GM12872 (cell line): Measurements from ENCODE around the gene KIAA1614.

ENCODE experiments used
- TF ChIP-seq, protein P1 (sequence below): IDR thresholded peaks from 3 replicates; pipeline ENCODE4 v1.5.1; 2011; ENCODE audit warnings: low read depth, mild to moderate bottlenecking, low read length, moderate library complexity; ENCODE audit not compliant: insufficient read depth

The KIAA1614 gene

DNA sequence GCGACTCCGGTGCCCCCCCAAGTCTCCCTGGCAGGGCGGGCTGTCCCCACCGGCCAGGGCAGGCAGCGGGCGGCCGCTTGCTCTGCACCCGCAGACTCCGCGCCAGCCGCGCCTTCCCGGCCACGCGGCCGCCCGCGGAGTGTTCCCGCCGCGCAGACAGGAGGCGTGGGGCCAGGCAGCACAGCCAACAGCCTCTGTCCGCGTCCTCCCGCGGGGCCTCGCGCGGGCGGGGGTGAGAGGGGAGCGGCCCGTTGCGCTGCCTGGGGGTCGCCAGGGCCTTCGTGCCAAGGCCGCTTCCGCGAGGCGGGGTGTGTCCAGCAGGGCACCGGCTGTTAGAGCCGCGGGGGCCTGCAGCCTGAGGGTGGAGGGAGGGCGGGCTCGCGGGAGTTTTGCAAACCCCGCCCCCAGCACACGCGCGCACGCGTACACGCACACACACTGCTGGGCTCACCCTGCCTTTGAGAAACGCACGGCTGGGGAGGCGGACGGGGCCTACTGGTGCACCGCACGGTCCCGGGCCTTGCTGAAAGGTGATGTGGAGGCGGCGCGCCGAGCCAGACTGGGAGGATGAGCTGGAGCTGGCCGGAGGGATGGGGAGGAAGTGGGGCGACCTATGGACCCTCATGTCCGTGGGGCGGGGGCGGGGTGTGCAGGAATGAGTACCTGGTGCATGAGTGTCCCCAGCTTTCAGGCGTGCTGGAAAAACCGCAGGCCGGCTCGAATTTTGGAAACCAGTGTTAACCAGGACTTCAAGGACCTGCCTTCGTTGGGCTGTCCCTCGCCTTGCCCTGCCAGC, 41.5 kb downstream of the KIAA1614 start:
- TF ChIP-seq, protein P1, sequence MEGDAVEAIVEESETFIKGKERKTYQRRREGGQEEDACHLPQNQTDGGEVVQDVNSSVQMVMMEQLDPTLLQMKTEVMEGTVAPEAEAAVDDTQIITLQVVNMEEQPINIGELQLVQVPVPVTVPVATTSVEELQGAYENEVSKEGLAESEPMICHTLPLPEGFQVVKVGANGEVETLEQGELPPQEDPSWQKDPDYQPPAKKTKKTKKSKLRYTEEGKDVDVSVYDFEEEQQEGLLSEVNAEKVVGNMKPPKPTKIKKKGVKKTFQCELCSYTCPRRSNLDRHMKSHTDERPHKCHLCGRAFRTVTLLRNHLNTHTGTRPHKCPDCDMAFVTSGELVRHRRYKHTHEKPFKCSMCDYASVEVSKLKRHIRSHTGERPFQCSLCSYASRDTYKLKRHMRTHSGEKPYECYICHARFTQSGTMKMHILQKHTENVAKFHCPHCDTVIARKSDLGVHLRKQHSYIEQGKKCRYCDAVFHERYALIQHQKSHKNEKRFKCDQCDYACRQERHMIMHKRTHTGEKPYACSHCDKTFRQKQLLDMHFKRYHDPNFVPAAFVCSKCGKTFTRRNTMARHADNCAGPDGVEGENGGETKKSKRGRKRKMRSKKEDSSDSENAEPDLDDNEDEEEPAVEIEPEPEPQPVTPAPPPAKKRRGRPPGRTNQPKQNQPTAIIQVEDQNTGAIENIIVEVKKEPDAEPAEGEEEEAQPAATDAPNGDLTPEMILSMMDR: no peak

DNA sequence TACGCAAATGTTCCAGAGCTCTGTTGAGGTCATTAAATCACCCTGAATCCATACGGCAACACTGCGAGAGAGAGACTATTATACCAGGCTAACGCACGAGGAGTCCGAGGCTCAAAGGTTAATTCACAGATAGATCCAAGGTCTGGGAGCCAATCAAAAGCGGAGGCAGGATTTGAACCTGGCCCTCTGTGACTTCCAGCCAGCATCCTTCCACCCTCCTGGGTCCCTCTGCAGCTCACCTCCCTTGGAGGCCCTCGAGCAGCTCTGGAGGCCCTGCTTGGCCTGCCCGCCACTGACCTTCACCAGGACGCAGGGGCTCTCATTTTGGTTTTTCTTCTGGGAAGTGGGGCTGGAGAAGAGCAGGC, 42.1 kb downstream of the KIAA1614 start:
- TF ChIP-seq, protein P1: no peak

DNA sequence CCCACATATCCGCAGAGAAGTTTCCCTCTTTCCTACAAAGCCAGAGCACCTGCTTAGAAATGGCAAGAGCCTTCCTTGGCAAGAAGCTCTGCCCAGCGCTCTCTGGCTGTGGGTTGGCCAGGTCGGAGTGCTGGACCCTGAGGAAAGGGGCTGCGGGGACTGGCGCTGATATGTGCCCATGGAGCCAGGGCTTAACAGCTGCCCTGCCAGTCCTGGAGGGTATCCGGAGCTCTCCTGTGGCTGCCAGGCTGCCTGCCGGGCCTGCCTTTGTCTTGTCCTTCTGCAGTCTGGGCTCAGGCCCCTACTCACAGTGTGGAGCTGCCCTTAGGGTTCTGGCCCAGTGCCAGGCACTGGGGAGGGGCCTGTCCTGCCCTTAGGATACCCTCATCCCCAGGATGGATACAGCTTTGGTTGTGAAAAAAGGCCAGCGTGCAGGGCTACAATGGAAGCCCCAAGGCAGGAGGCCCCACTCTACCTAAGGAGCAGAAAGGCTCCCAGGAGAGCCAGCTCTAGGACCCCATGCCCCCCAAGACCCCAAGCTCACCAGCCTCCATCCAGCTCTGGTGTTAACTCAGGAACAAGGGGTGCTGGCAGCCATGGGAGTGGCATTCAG, 43.4 kb downstream of the KIAA1614 start:
- TF ChIP-seq, protein P1: no peak

DNA sequence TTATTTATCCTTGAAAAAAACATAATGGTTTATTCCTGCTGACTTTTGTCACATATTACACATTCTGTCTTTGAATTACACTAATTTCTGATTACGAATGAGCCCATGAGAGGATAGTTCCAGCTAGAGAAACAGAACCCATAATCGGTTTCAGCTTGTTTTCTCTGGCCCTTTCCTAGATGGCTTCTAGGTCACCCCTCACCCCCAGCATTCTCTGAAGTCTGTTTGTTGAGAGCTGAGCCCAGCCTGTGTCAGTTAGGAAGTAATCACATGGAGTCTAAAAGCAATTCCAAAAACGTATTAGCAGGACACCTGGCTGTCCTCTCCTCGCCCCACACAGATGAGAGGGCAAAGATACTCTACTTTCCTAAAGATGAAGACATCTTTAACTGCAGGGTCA, 48.9 kb downstream of the KIAA1614 start:
- TF ChIP-seq, protein P1: no peak

DNA sequence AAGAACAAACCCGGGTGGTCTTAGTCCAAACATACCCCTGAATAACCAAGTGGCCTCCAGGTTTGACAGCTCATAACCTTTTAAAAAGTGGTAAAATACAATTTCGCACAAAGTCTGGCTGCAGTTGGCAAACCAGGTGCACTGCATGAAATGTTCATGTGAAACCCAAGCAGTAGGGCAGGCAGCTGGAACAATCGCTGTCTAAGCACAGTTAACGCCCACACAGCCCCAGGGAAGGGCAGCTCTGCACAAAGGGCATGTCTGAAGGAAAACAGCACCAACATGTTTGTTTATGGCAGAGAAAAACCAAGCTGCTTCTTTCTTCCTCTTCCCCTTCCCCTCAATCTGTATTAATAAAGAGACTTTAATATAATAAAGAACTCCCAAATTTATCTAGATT, 49.5 kb downstream of the KIAA1614 start:
- TF ChIP-seq, protein P1: no peak

DNA sequence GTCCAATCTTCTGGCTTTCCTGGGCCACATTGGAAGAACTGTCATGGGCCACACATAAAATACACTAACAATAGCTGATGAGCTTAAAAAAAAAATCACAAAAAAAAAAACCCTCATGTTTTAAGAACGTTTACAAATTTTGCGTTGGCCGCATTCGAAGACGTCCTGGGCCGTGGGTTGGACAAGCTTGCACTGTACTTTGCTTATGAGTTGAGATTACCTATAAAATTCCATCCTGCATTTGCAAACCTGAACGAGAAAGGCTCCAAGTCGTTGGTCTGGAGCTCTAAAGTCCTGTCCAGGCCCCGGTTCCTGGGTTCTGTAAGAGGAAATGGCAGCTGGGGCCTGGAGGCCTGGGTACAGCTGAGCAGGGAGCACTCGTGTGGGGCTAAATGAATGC, 51.4 kb downstream of the KIAA1614 start:
- TF ChIP-seq, protein P1: no peak

DNA sequence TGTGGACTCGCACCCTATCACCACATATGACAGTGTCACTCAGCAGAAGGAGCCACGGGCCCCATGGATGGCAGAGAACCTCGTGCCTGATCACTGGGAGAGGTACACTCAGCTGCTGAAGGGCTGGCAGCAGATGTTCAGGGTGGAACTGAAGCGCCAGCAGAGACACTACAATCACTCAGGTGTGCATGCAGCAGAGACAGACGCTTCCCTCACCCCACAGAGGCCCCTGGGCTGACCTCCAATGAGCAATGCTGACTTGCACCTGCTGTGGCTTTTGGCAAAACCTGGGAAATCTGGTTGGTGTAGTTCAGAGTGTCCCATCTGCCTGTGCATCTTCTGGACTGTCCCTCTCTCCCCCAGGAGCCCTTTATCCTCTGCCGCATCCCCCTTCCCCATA, 51.9 kb downstream of the KIAA1614 start:
- TF ChIP-seq, protein P1: no peak
